SK-N-SH treated with all-trans-retinoic acid at 6 μM for 48 hours (cell line): Measurements from ENCODE around the gene DLG1.

Experiments used
- ATAC-seq: fragments of 200-7000 bp; cut with Tn5 transposase; 3 replicates; pipeline ENCODE4 v1.9.1; 2020; ENCODE audit warnings: mild to moderate bottlenecking, moderate library complexity
- ARNTL ChIP-seq: fragments of 450-650 bp; formaldehyde crosslinking; IDR thresholded peaks from 2 replicates; pipeline ENCODE4 v1.5.0; 2020; ENCODE audit warnings: low read depth, mild to moderate bottlenecking, moderate library complexity, borderline replicate concordance
- BACH2 ChIP-seq: fragments of 250-450 bp; sonication (Bioruptor Pico); IDR thresholded peaks from 2 replicates; pipeline ENCODE4 v1.9.0; 2021; ENCODE audit warnings: mild to moderate bottlenecking, borderline replicate concordance
- CSDC2 ChIP-seq: fragments of 250-450 bp; sonication (Bioruptor Pico); IDR thresholded peaks from 2 replicates; pipeline ENCODE4 v1.5.0; 2020; ENCODE audit warnings: mild to moderate bottlenecking, moderate library complexity
- ESRRG ChIP-seq: fragments of 250-450 bp; sonication (Bioruptor Pico); IDR thresholded peaks from 2 replicates; pipeline ENCODE4 v1.6.1; 2021; ENCODE audit warnings: mild to moderate bottlenecking
- GLIS3 ChIP-seq: fragments of 250-450 bp; sonication (Bioruptor Pico); IDR thresholded peaks from 2 replicates; pipeline ENCODE4 v1.5.0; 2020; ENCODE audit warnings: mild to moderate bottlenecking, moderate library complexity
- OSR1 ChIP-seq: fragments of 250-450 bp; sonication (Bioruptor Pico); IDR thresholded peaks from 2 replicates; pipeline ENCODE4 v1.8.0; 2022; ENCODE audit warnings: moderate library complexity, mild to moderate bottlenecking, inconsistent platforms
- PATZ1 ChIP-seq: fragments of 250-450 bp; sonication (Bioruptor Pico); IDR thresholded peaks from 2 replicates; pipeline ENCODE4 v1.8.0; 2020; ENCODE audit warnings: mild to moderate bottlenecking, moderate library complexity, borderline replicate concordance
- PPARA ChIP-seq: fragments of 250-450 bp; sonication (Bioruptor Pico); IDR thresholded peaks from 2 replicates; pipeline ENCODE4 v1.5.0; 2020; ENCODE audit warnings: mild to moderate bottlenecking, borderline replicate concordance
- RARB ChIP-seq: fragments of 250-450 bp; sonication (Bioruptor Pico); IDR thresholded peaks from 2 replicates; pipeline ENCODE4 v1.8.0; 2021; ENCODE audit warnings: mild to moderate bottlenecking, moderate library complexity
- SNAI2 ChIP-seq: fragments of 250-450 bp; sonication (Bioruptor Pico); IDR thresholded peaks from 2 replicates; pipeline ENCODE4 v1.5.0; 2020; ENCODE audit warnings: mild to moderate bottlenecking, moderate library complexity
- TCF4 ChIP-seq: fragments of 250-450 bp; sonication (Bioruptor Pico); IDR thresholded peaks from 2 replicates; pipeline ENCODE4 v1.8.0; 2021; ENCODE audit warnings: mild to moderate bottlenecking, moderate library complexity, borderline replicate concordance
- TOX ChIP-seq: fragments of 250-450 bp; sonication (Bioruptor Pico); IDR thresholded peaks from 2 replicates; pipeline ENCODE4 v1.8.0; 2021; ENCODE audit warnings: mild to moderate bottlenecking, moderate library complexity, borderline replicate concordance
- ZC3H10 ChIP-seq: fragments of 250-450 bp; sonication (Bioruptor Pico); IDR thresholded peaks from 2 replicates; pipeline ENCODE4 v1.5.1; 2021; ENCODE audit warnings: mild to moderate bottlenecking, moderate library complexity
- ZFP3 ChIP-seq: fragments of 250-450 bp; sonication (Bioruptor Pico); IDR thresholded peaks from 2 replicates; pipeline ENCODE4 v1.5.0; 2020; ENCODE audit warnings: mild to moderate bottlenecking, moderate library complexity
- ZFP30 ChIP-seq: fragments of 450-650 bp; formaldehyde crosslinking; IDR thresholded peaks from 2 replicates; pipeline ENCODE4 v1.5.0; 2022; ENCODE audit warnings: mild to moderate bottlenecking, moderate library complexity
- ZNF565 ChIP-seq: fragments of 450-650 bp; formaldehyde crosslinking; conservative IDR thresholded peaks from 2 replicates; pipeline ENCODE4 v1.5.0; 2020; ENCODE audit warnings: low read depth, mild to moderate bottlenecking, moderate library complexity
- ZNF70 ChIP-seq: fragments of 450-650 bp; formaldehyde crosslinking; IDR thresholded peaks from 2 replicates; pipeline ENCODE4 v1.5.0; 2020; ENCODE audit warnings: mild to moderate bottlenecking, moderate library complexity
- ZNF8 ChIP-seq: fragments of 450-650 bp; formaldehyde crosslinking; IDR thresholded peaks from 2 replicates; pipeline ENCODE4 v1.5.0; 2020; ENCODE audit warnings: mild to moderate bottlenecking, moderate library complexity
- TF ChIP-seq, protein P1 (sequence below): fragments of 250-450 bp; sonication (Bioruptor Pico); IDR thresholded peaks from 2 replicates; pipeline ENCODE4 v1.8.0; 2021; ENCODE audit warnings: low read depth, mild to moderate bottlenecking, moderate library complexity, borderline replicate concordance
- TF ChIP-seq, protein P2 (sequence below): fragments of 250-450 bp; sonication (Bioruptor Pico); IDR thresholded peaks from 2 replicates; pipeline ENCODE4 v1.5.0; 2020; ENCODE audit warnings: mild to moderate bottlenecking, moderate library complexity
- TF ChIP-seq, protein P3 (sequence below): fragments of 250-450 bp; sonication (Bioruptor Pico); IDR thresholded peaks from 2 replicates; pipeline ENCODE4 v1.5.1; 2021; ENCODE audit warnings: mild to moderate bottlenecking, moderate library complexity
- TF ChIP-seq, protein P4 (sequence below): fragments of 250-450 bp; sonication (Bioruptor Pico); IDR thresholded peaks from 2 replicates; pipeline ENCODE4 v1.5.1; 2020; ENCODE audit warnings: low read depth, mild to moderate bottlenecking, moderate library complexity

Gene DLG1

DNA sequence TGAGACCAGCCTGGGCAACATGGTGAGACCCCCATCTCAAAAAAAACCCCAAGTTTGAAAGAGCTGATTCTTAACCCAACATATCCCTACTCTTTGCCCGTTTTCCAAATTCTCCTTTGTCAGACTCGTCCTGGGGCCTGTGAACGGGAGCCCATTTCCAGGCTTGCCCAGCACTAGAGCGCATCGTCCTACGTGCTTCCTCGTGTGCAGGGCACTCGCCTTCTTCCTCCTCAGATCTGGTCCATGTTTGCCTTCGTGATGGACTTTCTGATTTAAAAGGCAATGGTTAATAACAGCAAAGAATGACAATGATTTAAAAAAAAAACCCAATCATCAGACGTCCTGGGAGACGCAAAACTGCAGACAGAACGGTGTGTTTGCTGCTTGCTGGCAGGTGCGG lies 278.9 kb downstream of the DLG1 start:
- no peak for TF ChIP-seq BACH2 (CRISPR knock-in tag)
- no peak for TF ChIP-seq ZNF8 (CRISPR knock-in tag)
- TF ChIP-seq, protein P1, sequence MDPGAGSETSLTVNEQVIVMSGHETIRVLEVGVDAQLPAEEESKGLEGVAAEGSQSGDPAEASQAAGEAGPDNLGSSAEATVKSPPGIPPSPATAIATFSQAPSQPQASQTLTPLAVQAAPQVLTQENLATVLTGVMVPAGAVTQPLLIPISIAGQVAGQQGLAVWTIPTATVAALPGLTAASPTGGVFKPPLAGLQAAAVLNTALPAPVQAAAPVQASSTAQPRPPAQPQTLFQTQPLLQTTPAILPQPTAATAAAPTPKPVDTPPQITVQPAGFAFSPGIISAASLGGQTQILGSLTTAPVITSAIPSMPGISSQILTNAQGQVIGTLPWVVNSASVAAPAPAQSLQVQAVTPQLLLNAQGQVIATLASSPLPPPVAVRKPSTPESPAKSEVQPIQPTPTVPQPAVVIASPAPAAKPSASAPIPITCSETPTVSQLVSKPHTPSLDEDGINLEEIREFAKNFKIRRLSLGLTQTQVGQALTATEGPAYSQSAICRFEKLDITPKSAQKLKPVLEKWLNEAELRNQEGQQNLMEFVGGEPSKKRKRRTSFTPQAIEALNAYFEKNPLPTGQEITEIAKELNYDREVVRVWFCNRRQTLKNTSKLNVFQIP (CRISPR knock-in tag) = no peak
- TF ChIP-seq OSR1 (CRISPR knock-in tag) = no peak
- TF ChIP-seq, protein P2, sequence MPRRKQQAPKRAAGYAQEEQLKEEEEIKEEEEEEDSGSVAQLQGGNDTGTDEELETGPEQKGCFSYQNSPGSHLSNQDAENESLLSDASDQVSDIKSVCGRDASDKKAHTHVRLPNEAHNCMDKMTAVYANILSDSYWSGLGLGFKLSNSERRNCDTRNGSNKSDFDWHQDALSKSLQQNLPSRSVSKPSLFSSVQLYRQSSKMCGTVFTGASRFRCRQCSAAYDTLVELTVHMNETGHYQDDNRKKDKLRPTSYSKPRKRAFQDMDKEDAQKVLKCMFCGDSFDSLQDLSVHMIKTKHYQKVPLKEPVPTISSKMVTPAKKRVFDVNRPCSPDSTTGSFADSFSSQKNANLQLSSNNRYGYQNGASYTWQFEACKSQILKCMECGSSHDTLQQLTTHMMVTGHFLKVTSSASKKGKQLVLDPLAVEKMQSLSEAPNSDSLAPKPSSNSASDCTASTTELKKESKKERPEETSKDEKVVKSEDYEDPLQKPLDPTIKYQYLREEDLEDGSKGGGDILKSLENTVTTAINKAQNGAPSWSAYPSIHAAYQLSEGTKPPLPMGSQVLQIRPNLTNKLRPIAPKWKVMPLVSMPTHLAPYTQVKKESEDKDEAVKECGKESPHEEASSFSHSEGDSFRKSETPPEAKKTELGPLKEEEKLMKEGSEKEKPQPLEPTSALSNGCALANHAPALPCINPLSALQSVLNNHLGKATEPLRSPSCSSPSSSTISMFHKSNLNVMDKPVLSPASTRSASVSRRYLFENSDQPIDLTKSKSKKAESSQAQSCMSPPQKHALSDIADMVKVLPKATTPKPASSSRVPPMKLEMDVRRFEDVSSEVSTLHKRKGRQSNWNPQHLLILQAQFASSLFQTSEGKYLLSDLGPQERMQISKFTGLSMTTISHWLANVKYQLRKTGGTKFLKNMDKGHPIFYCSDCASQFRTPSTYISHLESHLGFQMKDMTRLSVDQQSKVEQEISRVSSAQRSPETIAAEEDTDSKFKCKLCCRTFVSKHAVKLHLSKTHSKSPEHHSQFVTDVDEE = no peak
- TF ChIP-seq ARNTL (CRISPR knock-in tag) = no peak
- TF ChIP-seq ZC3H10 (CRISPR knock-in tag) = no peak
- TF ChIP-seq RARB (CRISPR knock-in tag) = no peak
- TF ChIP-seq ZNF70 (CRISPR knock-in tag) = no peak
- no peak for TF ChIP-seq ZFP3 (CRISPR knock-in tag)
- no peak for TF ChIP-seq SNAI2 (CRISPR knock-in tag)
- TF ChIP-seq CSDC2 (CRISPR knock-in tag) = no peak
- no peak for TF ChIP-seq ZNF565 (CRISPR knock-in tag)
- no peak for TF ChIP-seq TCF4 (CRISPR knock-in tag)
- no peak for TF ChIP-seq PPARA (CRISPR knock-in tag)
- ATAC-seq = no peak

DNA sequence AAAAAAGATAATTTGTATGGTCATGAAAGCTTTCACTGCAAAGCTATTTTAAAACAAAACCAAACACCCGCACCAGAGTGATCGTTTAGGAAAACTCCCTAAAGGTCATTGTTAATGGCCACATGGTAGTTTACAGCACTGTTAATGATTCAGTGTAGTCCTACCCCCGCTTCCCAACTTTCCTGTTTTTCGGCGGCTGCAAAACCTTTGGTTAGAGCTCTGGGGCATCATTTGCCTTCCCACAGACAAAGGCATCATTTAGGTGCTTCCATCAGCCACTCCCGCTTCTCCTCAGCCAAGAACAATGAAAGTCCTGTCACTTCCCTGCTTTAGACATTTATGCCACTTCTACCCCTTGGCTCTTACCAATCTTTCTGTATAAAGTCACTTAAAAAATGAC lies 279.4 kb downstream of the DLG1 start:
- ATAC-seq = no peak
- no peak for TF ChIP-seq TCF4 (CRISPR knock-in tag)
- no peak for TF ChIP-seq GLIS3 (CRISPR knock-in tag)
- TF ChIP-seq, protein P1 (CRISPR knock-in tag) = no peak
- TF ChIP-seq ZFP30 = no peak
- no peak for TF ChIP-seq ZFP3 (CRISPR knock-in tag)
- TF ChIP-seq RARB (CRISPR knock-in tag) = no peak
- no peak for TF ChIP-seq TOX
- TF ChIP-seq ZC3H10 (CRISPR knock-in tag) = no peak
- no peak for TF ChIP-seq CSDC2 (CRISPR knock-in tag)
- TF ChIP-seq BACH2 (CRISPR knock-in tag) = no peak
- TF ChIP-seq ARNTL (CRISPR knock-in tag) = no peak
- no peak for TF ChIP-seq ZNF565 (CRISPR knock-in tag)
- no peak for TF ChIP-seq ZNF8 (CRISPR knock-in tag)
- TF ChIP-seq SNAI2 (CRISPR knock-in tag) = no peak
- TF ChIP-seq ESRRG (CRISPR knock-in tag) = no peak
- TF ChIP-seq, protein P2 = no peak
- TF ChIP-seq PATZ1 (CRISPR knock-in tag) = no peak
- TF ChIP-seq, protein P3, sequence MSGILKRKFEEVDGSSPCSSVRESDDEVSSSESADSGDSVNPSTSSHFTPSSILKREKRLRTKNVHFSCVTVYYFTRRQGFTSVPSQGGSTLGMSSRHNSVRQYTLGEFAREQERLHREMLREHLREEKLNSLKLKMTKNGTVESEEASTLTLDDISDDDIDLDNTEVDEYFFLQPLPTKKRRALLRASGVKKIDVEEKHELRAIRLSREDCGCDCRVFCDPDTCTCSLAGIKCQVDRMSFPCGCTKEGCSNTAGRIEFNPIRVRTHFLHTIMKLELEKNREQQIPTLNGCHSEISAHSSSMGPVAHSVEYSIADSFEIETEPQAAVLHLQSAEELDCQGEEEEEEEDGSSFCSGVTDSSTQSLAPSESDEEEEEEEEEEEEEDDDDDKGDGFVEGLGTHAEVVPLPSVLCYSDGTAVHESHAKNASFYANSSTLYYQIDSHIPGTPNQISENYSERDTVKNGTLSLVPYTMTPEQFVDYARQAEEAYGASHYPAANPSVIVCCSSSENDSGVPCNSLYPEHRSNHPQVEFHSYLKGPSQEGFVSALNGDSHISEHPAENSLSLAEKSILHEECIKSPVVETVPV (CRISPR knock-in tag) = no peak
- TF ChIP-seq, protein P4, sequence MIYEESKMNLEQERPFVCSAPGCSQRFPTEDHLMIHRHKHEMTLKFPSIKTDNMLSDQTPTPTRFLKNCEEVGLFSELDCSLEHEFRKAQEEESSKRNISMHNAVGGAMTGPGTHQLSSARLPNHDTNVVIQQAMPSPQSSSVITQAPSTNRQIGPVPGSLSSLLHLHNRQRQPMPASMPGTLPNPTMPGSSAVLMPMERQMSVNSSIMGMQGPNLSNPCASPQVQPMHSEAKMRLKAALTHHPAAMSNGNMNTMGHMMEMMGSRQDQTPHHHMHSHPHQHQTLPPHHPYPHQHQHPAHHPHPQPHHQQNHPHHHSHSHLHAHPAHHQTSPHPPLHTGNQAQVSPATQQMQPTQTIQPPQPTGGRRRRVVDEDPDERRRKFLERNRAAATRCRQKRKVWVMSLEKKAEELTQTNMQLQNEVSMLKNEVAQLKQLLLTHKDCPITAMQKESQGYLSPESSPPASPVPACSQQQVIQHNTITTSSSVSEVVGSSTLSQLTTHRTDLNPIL (CRISPR knock-in tag) = no peak
